ENCODE data around the gene HSF5.

HSF5 gene

DNA sequence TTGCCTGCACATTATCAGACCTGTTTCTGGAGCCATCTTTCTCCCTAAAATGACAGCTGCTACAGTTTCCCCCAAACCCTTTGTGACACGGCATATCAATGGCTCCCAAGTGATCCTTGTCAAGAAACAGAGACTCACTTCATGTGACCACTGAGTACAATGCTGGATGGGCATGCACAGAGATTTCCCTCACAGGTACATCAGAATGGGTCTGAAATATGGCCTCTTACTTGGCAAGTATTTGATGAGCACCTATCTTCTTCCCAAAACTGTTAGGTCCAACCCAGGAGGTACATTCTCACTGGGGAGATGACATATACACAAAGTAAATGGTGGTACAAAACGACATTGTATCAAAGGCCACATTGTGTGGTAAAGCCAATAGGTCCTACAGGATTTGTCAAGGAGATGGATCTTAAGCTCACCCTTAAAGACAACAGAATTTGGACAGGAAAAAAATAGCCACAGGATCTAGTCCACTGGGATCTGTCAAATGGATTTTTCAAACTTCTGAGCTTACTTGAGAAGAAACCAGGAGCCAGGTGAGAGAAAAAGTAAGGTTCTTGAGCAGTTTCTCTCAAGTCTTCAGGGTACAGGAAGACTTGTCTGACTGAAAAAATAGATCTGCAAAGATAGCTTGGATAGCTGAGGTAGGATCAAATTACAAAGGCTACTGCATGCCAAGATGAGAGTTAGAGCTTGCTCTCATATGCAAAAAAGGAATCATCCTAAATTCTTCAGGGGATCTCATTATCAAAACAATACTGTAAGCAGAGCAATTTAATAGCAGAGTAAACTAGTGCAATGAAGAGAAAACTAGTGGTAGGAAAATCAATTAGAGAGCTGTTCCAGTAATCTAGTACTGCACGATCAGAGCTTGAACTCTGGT, 99.7 kb downstream of the HSF5 start:
- no peak overlapping the region for H3K4me3 ChIP-seq (ENCODE audit: low read depth, low read length)

DNA sequence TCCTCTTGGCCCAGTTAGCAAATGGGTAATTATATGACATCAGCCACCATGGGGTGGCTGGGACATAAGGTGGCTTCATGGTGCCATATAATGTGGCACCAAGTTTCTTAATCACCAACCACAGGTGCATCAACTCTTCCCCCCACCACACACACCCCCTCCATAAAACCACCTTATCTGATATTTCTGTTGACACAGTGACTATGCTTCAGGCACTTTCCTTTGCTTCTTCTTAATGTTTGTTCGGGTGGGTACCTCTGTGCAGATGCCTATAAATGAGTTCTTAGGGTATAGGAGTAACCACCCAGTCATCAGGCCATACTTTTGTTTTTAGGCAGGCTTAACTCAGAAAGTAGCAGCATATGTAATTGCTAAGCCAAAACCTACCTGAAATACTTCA, 100.4 kb downstream of the HSF5 start:
- H3K4me3 ChIP-seq (ENCODE audit: low read depth, low read length) = no peak overlapping the region

DNA sequence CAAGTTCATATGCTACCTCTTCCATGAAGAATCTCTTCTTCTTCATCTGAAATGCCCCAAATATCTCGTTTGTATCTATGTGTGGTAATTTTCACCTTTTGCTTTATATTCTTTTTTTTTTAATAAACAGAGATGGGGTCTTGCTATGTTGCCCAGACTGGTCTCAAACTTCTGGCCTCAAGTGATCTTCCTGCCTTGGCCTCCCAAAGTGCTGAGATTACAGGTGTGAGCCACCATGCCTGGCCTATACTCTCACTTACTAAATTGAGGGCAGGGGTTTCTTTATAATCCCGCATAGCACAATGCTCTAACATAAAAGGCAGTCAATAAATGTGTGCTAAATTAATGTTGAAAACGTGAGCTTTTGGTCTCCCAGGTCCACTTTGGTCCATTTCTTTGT, 101.5 kb downstream of the HSF5 start:
- H3K4me3 ChIP-seq (ENCODE audit: low read depth, low read length) = no peak overlapping the region

DNA sequence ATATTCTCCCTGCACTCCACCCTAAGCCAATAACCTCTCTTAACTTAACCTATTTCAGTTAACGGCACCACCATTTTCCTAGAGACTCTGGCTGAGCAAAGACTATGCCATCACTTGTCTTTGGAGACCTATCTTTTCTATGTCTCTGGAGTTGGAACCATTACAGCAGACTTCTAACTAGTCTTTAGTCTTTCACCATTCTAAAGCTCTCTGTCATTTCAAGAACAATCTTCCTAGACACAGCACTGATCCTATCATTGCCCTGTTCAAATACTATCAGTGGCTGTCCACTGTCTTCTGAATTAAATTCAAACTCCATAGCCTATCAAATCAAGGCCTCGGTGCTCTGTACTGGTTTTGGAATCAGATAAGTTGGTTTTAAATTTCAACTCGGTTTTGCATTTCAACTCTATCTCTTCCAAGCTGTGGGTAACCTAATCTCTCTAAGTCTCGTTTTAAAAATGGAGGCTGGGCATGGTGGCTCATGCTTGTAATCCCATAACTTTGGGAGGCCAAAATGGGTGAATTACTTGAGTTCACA, 102.8 kb downstream of the HSF5 start:
- no peak overlapping the region for H3K4me3 ChIP-seq (ENCODE audit: low read depth, low read length)

DNA sequence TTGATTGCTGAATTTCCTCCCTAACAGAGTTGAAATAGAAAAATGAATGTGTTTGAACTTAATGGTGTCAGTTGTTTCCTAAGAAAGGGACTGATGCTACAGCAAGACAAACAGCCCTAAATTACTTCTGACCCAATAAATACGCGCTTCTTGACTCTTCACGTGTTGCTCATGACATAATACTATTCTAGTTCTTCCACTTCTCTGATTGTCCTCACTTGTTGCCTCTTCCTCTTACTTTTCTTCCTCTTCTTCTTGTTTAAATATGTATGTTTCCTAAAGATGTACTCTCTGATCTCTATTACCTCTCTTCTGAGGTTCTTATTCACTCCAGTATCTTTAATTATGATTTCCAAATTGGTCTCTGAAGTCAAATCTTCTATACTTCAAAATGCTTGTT, 103.3 kb downstream of the HSF5 start:
- no peak overlapping the region for H3K4me3 ChIP-seq (ENCODE audit: low read depth, low read length)

DNA sequence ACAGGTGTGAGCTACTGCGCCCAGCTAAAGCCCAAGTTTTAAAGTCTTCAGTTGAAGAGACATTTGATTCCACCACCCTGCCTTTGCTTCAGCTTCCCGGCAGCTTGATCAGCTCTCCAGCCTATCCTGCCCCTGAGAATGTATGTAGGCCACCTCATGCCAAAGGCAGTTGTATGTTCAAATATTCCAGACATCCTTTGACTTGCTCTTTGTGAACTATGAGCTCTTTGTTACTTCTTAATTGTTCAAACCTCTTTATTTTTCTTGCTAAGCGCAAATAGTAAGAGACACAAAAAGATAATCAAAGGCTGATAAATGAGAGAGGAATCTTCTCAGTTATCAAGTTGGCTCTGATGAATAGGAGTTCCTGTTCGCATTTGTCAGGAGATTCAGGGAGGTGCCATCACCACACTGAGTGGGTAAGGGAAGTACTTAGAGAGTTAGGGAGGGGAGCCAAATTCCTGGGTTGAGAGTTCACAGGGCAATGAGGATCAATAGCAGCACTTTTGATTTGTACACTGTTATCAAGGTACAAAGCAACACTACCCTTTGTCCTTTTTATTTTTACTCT, 104.2 kb downstream of the HSF5 start:
- H3K4me3 ChIP-seq (ENCODE audit: low read depth, low read length) = no peak overlapping the region

DNA sequence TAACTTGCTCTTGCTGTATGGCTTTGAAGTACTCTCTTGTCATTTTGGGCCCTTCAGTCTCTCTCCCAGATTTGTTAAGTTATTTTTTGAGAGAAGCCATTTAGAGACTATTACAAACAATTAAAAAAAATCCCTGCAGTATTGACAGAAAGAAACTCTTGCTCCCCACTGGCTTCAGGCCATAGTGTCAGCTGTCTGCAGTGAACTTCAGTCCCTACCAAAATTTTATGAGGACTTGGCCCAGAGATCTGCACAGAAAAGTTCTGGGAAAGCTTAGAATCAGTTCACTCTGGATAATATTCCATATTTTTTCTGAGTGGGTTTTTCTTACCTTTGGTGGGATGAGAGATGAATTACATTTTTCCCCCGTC, 105.4 kb downstream of the HSF5 start:
- no peak overlapping the region for H3K4me3 ChIP-seq (ENCODE audit: low read depth, low read length)

DNA sequence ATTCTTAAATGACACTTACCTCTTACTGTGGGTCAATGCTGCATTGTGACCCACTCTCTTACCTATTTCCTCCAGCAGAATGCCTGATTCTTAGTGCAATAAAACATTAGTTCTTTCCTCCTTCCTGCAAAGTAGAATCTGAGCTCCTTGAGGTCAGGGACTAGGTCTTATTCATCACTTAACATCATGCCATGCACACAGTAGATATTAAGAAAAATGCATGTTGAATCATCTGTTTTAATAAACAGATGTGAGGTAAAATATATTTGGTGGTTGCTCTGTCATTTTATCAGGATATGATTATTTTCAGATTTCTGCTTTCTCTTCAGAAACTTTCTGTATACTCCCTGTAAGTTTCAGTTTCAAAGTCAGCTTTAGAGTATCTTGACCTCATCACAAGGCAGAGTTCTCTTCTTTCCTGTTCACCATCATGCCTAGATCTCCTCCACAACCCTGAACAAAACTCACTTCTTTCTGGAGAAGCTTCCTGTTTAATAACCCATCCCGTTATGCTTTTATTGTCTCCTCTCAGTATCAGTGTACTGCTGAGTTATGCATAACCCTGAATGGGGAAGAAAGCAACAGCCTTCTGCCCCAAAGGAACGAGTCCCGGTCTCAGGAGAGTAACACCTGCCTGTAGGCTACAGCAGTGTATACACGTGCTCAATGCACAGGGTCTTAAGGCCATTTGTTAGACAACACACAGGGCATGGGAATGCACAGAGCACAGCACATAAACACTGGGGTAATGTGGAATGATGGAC, 105.9 kb downstream of the HSF5 start:
- no peak overlapping the region for H3K4me3 ChIP-seq (ENCODE audit: low read depth, low read length)

DNA sequence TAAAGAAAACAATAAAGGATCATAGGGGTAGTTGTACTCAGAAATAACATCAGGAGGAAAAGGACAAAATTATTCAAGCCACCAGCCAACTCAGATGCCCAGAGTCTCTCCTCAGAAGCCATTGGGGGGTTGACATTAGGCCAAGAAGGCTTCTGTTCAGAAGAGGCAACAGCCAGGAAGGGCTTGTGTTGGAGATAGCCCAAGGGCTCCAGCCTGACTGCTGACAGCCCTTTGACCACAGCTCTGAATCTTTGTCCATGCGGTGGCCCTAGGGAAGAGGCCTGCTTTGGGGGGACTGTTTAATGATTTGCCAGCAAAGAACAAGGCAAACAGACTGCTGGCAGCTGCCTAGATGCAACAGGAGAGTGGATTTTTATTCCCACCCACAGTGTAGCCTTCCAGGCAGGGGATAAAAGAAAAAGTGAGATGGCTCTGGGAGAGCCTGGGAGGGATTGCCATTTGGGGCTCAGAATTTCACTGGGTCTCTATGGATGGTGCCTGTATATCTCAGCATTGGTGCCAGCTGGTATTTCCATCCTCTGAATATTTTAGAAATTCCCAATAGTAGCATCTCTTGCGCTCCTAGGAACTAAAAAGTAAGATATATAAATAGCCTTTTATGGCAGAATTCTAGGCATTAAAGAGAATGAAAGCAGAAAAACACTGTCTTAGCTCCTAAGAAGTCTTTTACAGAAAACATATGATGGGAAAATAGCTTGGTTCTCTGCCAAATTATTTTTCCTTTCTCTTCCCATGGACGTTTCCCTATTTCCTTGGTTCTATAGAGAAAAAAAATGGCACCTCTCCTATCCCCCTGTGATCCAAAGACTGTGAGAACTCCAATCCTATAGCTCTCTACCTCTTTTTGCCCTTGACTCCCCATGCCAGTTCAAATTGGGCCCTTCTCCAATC, 106.8 kb downstream of the HSF5 start:
- H3K4me3 ChIP-seq (ENCODE audit: low read depth, low read length) = no peak overlapping the region

DNA sequence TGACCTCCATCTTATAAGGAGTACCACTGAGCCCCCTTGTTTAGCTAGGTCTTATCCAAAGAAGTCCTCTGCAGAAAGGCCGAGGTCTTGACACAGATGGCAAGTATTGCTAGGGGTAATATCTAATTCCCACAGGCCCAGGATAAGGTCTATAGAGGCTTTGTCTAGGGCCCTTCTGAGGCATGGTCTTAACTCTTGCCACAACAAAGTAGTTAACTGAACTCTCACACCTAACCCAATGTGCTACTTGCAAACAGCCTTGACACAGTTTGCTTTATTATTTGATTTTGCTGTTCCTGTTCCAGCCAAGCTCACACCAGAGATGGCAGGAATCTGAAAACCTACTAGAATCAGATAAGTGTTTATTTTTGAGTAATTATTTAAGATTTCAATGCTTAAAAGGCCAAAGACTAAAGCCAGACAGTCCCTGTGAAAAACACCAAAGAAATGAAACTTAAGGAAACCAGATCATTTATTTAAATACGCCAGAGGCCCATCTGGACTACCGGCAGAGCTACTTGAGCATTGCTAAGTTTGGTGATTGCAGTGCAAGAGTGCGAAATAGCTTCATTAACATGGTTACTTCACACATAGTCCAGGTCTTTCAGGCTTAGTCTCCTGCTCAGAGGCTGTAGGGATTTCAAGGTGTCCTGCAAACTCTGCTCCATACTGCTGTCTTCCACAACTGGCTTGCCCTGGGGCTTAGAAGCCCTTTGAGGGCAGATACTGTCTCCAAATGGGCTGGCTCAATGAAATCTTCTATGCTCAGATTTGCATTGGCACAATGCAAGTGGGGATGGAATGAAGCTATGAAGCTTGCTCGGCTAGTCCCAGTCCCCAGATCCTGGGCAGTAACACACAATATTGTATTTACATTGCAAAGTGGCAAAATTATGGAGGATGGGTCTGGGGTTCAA, 107.7 kb downstream of the HSF5 start:
- no peak overlapping the region for H3K4me3 ChIP-seq (ENCODE audit: low read depth, low read length)

DNA sequence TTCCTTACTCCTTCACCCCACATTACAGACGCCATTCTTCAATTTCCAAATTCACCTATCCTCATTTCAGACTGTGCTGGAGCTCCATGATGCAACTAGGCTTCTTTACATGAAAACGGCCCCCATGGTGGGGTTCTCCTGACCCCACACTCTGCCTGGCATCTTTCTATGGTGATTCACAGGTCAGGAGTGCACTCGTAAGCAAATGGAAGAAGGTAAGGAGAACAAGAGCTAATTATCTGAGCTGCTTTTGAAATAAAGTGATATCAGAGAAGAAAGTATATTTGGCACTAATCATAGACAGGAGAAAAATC, 108.7 kb downstream of the HSF5 start:
- H3K4me3 ChIP-seq (ENCODE audit: low read depth, low read length) = no peak overlapping the region

DNA sequence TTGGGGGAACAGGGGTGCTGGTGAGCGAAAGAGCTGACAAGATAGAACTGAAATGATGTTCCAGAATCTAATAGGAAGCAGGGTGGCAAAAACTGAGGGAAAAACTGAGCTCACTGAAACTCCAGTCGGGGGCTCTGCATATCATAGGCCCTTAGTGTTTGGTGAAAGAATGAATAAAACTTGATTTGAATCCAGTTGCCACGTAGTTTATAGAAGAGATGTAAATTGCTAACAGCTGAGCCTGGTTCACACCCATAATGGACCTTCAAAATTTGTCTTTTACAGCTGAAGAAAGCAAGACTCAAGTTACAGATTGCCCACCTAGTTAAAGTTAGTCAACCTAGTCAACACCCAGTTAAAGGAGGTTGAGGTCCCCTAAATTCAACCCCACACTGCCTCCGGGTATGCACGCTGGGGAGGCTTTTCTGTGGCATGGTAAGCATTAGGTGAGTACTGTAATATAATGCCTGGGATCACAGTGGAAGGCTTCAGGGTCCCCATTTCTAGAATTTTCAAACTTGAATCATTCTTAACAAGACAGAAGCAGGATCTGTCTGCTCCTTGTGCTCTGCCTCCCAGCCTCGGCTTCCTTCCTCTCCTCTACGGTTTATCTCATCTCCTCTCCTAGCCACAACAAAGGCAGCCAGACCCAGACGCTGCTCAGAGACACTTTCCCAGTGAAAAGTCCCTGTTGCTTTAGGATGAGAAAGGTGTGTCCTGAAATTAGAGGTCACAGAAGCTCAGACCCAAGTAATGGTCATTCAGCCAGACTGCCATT, 109.3 kb downstream of the HSF5 start:
- no peak overlapping the region for H3K4me3 ChIP-seq (ENCODE audit: low read depth, low read length)

DNA sequence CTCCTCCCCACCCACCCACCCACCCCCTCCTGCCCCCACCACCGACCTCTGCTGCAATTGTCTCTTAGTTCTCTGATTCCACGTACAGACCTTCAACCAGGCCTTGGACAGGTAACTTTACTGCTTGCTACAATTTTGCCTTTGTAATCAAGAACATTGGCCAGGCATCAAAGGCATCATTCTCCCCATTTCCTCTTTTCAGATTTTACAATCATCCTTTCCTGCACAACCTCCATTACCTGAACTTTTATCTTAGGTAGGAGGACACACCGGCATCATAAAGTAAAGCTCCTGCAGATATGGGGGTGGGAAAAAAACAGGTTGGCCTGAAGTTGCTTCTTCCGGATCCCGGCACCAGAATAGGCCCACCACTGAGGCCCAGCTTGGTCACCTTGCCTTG, 110.5 kb downstream of the HSF5 start:
- no peak overlapping the region for H3K4me3 ChIP-seq (ENCODE audit: low read depth, low read length)

DNA sequence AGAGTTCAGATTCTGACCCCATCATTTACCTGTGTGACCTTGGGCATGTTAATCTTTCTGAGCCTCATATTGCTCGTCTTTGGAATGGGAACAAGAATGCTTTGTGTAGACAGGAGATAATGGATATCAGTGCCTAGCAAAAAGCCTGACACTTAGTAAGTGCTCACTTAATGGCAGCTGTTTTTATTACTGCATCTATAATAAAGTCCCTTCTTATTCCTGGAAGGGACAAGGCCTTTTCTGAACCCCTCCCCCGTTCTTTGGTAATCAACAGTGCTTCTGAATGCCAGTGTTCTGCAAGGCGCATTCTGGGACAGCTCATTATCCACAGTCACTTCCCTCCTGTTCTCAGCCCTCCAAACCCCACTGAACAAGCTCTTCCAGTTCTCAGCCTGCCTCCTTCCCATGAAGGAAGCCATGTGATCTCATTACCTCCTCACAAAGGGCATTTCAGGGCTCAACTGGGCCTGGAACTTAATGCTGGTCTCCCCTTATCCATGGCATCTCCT, 111.1 kb downstream of the HSF5 start:
- H3K4me3 ChIP-seq (ENCODE audit: low read depth, low read length) = no peak overlapping the region

DNA sequence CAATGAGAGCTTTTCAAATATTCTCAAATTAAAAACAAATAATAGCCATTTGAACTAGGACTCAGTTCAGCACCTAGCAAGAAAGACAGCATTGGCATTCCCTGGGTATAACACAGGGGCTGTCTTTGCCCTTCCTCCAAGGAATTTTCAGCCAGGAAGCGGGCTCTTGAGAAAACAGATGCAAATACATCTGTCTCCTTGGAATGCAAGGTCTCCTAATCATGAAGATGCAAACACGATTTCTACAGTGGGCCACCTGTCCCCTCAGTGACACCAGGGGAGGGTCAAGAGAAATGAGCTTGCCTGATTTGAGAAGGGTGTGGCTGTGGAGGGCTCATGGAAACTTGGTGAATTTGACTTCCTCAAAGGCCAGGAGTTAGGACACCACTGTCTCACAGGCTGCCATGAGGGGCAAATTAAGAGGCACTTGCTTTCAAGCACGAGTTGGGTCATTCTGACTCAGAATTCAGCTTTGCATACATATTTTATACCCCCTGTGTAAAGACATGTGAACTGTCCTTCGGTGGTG, 111.7 kb downstream of the HSF5 start:
- no peak overlapping the region for H3K4me3 ChIP-seq (ENCODE audit: low read depth, low read length)

DNA sequence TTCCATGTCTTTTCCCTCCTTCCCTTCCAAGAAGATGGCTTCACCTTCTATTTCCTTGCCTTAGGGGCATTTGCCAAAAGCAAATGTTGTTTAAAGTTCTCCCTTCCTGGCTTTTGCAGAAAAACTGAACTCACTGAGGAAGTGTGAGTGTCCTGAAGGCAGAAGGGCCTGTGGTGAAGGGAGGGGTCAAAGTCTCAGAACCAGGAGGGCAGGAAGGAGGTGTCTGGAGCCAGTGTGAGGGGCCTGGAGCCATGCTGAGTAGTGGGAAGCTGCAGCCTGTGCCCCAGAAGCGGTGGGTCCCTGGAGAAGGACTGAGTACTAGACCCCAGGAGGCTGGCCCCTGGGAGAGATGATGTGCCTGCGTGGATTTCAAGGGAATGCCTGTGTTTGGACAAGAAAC, 112.4 kb downstream of the HSF5 start:
- H3K4me3 ChIP-seq (ENCODE audit: low read depth, low read length) = no peak overlapping the region

DNA sequence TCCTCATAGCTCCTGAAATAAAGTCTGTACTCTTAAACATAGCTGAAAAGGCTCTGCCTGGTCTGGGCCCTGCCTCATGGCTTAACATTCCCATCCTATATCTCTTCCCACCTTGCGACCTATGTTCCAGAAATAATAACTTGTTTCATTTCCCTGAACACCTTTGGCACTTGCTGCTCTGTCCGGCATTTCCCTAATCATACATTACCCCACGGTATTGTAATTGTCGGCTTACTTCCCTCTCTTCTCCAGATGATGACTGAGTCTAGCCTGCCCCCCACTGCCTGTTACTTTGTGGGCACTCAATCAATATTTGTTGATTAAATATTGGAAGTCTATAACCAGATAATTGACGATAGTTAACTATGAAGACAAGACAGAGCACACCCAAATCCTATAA, 113.0 kb downstream of the HSF5 start:
- no peak overlapping the region for H3K4me3 ChIP-seq (ENCODE audit: low read depth, low read length)

DNA sequence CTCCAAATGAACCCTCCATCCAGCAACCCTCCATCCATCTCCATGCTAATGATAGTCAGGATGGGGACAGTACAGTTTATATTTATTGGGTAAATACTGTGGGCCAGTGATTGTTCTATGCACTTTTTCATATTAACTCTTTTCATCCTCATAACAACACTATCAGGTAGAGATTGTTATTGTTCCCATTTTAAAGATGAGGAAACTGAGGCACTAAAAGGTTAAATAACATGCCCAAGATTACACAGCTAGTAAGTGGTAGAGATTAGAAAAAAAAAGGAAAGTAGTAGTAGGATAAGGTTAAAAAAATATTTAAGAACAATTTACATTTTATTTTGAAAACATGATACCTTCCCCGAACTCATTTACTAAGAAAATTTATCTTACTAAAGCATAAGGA, 114.3 kb downstream of the HSF5 start:
- no peak overlapping the region for H3K4me3 ChIP-seq (ENCODE audit: low read depth, low read length)

DNA sequence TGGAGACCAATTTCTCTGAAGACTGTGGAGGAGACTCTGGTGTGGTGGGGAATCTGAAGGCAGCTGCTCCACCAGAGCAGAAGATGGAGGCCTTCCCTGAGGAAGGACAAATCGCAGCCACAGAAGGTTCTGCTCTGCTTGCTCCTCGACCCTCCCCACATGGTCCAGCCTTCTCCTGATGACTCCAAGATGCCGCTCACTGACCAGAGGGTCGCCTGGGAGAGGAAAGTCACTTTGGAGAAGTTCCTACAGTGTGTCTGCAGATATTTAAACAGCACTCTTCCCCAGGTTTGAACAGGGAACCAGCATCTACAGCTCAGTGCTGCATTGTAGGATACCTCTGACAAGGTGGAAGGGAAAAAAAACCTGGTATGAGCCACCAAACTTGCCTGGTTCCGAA, 115.2 kb downstream of the HSF5 start:
- no peak overlapping the region for H3K4me3 ChIP-seq (ENCODE audit: low read depth, low read length)
